ENCODE data around the gene VAMP2.
A peak's percentile ranks its signal among the peaks of the same experiment; 100 is the strongest.

VAMP2 gene

GRCh38 chr17:8153031-8153451 lies 9.7 kb downstream of the VAMP2 start:
- no peak for TF ChIP-seq CTCF (IDR thresholded peaks at IDR 0.05; ENCODE audit: poor library complexity, severe bottlenecking)
- Histone ChIP-seq H3K9me3 (ENCODE audit: severe bottlenecking) (no peaks in the 10 kb centered on the region), H3K27ac (ENCODE audit: poor library complexity, severe bottlenecking) (peak overlapping the region; percentile 98), H3K4me3 (ENCODE audit: severe bottlenecking) (no peak overlapping the region), H3K4me1 (ENCODE audit: insufficient read depth, poor library complexity, severe bottlenecking) (peaks cover 16% of the 10 kb centered on the region), H3K27me3 (ENCODE audit: insufficient read depth, poor library complexity, severe bottlenecking) (no peaks in the 10 kb centered on the region), H3K36me3 (ENCODE audit: low read depth) (peaks cover 72% of the 10 kb centered on the region)
- ATAC-seq (ENCODE audit: low read depth) (no peak), DNase-seq (ENCODE audit: low spot score) (no peak)

DNA sequence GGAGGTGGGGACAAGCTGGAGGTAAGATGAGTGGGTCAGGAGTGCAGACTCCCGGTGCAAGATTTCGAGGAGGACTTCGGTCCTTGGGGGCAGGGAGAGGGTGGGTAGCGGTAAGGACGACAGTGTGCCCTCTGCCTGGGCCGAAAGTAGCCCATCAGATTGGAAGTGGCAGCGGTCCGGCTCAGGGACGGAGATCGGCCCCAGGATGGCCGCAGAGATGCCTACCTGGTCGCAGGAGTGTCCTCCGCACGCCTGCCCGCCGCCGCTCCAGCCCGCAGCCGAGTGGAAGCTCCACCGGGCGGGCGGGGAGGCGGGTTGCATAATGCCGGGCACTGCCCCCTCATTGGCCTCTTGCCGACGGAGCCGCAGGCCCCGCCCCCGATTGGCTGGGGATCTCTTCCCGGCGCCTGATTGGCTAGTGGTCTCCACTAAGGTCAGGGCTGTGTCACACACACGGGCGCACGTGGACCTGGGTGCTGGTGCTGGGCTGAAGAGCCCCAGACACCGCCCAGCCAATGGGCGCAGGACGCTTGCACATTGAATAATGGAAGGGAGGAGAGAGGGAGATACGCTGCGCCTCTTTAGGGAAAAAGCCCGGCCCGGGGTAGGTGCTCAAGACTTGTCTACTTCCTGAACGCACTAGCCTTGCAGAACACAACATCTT lies 10.5 kb downstream of the VAMP2 start, which contains the start of gene PER1:
TSS of gene PER1 (minus strand) at position 293 of the 664 bp plus-strand sequence. CDS start 1,698 bp downstream, outside the sequence.
- TF ChIP-seq CTCF (IDR thresholded peaks at IDR 0.05; ENCODE audit: poor library complexity, severe bottlenecking), result no peak
- DNase-seq (ENCODE audit: low spot score) (peak; percentile 97), ATAC-seq (ENCODE audit: low read depth) (peak; percentile 50)
- Histone ChIP-seq H3K36me3 (ENCODE audit: low read depth) (peaks cover 80% of the 10 kb centered on the region), H3K4me3 (ENCODE audit: severe bottlenecking) (peak within 1 kb of the TSS; percentile 44), H3K27ac (ENCODE audit: poor library complexity, severe bottlenecking) (peak within 1 kb of the TSS; percentile 98), H3K4me1 (ENCODE audit: insufficient read depth, poor library complexity, severe bottlenecking) (peaks cover 16% of the 10 kb centered on the region), H3K27me3 (ENCODE audit: insufficient read depth, poor library complexity, severe bottlenecking) (no peaks in the 10 kb centered on the region), H3K9me3 (ENCODE audit: severe bottlenecking) (no peaks in the 10 kb centered on the region)

DNA sequence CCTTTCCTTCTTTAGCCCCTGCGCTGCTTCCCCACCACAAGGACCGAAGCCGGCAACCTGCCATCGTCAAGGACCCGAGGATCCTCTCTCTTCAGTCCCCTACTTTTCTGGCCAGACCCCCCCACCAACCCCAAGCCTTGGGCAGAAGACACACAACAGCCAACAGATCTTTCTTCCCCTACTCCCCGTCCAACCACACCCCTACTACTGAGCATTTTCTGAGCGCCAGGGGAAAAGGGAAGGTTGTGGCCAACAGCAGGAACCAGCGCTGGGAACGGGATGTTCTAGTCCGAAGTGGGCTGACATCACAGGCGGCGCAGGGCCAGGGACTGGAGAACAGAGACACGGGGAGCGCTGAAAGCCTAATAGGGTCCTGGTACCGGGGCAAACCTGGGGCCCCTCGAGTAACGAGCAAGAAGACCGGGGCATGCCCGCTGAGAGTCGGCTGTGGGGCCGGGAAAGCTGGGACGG lies 11.1 kb downstream of the VAMP2 start:
- Histone ChIP-seq H3K27ac (ENCODE audit: poor library complexity, severe bottlenecking) (peak overlapping the region; percentile 98), H3K4me1 (ENCODE audit: insufficient read depth, poor library complexity, severe bottlenecking) (peaks cover 16% of the 10 kb centered on the region), H3K4me3 (ENCODE audit: severe bottlenecking) (peak overlapping the region; percentile 44), H3K27me3 (ENCODE audit: insufficient read depth, poor library complexity, severe bottlenecking) (no peaks in the 10 kb centered on the region), H3K9me3 (ENCODE audit: severe bottlenecking) (no peaks in the 10 kb centered on the region), H3K36me3 (ENCODE audit: low read depth) (peaks cover 86% of the 10 kb centered on the region)
- DNase-seq (ENCODE audit: low spot score), result no peak
- no peak for TF ChIP-seq CTCF (IDR thresholded peaks at IDR 0.05; ENCODE audit: poor library complexity, severe bottlenecking)
- ATAC-seq (ENCODE audit: low read depth), result no peak

DNA sequence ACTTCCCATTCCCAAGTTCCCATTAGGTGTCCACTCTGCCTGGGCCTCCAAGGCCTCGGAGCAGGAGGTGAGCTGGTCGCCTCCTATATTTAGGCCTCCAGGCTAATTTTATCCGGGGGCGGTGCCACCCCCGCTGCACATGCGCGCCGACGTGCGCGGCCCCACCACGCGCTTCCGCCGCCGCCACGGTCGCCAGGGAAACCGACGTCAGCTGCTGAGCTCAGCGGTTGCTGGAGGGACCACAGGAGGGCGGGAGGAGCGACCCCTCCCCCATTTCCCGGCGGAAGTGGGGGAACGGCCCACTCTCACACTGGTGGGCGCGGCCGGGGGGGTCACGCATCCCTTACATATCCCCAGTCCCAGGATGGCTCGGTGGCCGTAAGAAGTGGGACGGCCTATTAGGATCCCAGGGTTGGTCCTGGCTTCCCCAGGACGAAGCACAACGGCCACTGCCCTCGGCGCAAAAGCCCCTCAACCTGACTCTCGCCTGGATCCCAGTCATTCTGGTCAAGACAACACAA lies 11.6 kb downstream of the VAMP2 start:
- no peak for TF ChIP-seq CTCF (IDR thresholded peaks at IDR 0.05; ENCODE audit: poor library complexity, severe bottlenecking)
- H3K27me3 ChIP-seq (ENCODE audit: insufficient read depth, poor library complexity, severe bottlenecking), result no peaks in the 10 kb centered on the region
- ATAC-seq (ENCODE audit: low read depth) (no peak), DNase-seq (ENCODE audit: low spot score) (no peak)
- H3K36me3 ChIP-seq (ENCODE audit: low read depth), result peaks cover 91% of the 10 kb centered on the region
- peak overlapping the region; percentile 44 for H3K4me3 ChIP-seq (ENCODE audit: severe bottlenecking)
- peaks cover 16% of the 10 kb centered on the region for H3K4me1 ChIP-seq (ENCODE audit: insufficient read depth, poor library complexity, severe bottlenecking)
- H3K27ac ChIP-seq (ENCODE audit: poor library complexity, severe bottlenecking), result peak overlapping the region; percentile 98
- no peaks in the 10 kb centered on the region for H3K9me3 ChIP-seq (ENCODE audit: severe bottlenecking)
